HepG2 (cell line): ENCODE results near the gene RAB15. TPM values are rescaled to one million over a fixed set of nuclear protein-coding genes. Genes with fewer than 3 reads are reported as not detected.

ENCODE experiments used
- ATAC-seq: fragments of 200-7000 bp; cut with Tn5 transposase; 3 replicates; pipeline ENCODE4 v1.9.1; 2020; ENCODE audit warnings: mild to moderate bottlenecking, moderate library complexity
- BruUV-seq: library from RNA; stranded (reverse); fragments of 400-500 nt; replicated peaks from 2 replicates; lab custom pipeline; 2021; lab: Mats Ljungman, UMichigan
- CTCF ChIA-PET: fragments of 300-600 bp; formaldehyde crosslinking; extraction: SDS; loops from one replicate; lab custom pipeline; 2021; ENCODE audit warnings: low total read pairs, inconsistent platforms, low intra/inter-chr PET ratio; lab: Yijun Ruan, JAX
- POLR2A ChIA-PET: fragments of 350-600 bp; sonication (Branson Sonifier 250); formaldehyde crosslinking; loops from one replicate; lab custom pipeline; 2020; ENCODE audit warnings: antibody characterized with exemption, inconsistent platforms; lab: Yijun Ruan, JAX
- DNase-seq: peaks from one replicate; pipeline ENCODE4 v3.0.0-alpha.2; 2015; ENCODE audit warnings: low spot score
- FAIRE-seq: peaks from 3 replicates; lab custom pipeline; 2011; peaks lifted over from hg19 to GRCh38; lab: Jason Lieb, UNC
- H2AFZ ChIP-seq: one replicate; pipeline ENCODE4 v1.6.1; 2011; ENCODE audit warnings: low read length, inconsistent platforms
- H3K27ac ChIP-seq: fragments of 300-600 bp; 3 replicates; pipeline ENCODE4 v1.8.0; 2011; ENCODE audit warnings: mixed run types, mild to moderate bottlenecking, mixed read lengths, low read length, inconsistent platforms; ENCODE audit not compliant: insufficient read depth; ENCODE audit errors: extremely low read length
- H3K27me3 ChIP-seq, 2 experiments: fragments of 200-600 bp in 1 of 2; 2 replicates in 1 of 2; 3 replicates in 1 of 2; pipeline versions ENCODE4 v1.6.0 to v1.8.0; 2011; ENCODE audit warnings: low read length in 2 of 2, mild to moderate bottlenecking in 2 of 2, moderate library complexity in 2 of 2, inconsistent platforms in 1 of 2; ENCODE audit not compliant: insufficient read depth in 2 of 2, control insufficient read depth in 1 of 2
- H3K36me3 ChIP-seq, 2 experiments: fragments of 200-600 bp in 1 of 2; replicated peaks in 1 of 2; 2 replicates in 1 of 2; 3 replicates in 1 of 2; pipeline versions ENCODE4 v1.5.1 to v1.8.0; 2011; ENCODE audit warnings: low read length in 2 of 2, inconsistent platforms in 1 of 2; ENCODE audit not compliant: insufficient read depth in 2 of 2, control insufficient read depth in 1 of 2
- H3K4me1 ChIP-seq: 2 replicates; pipeline ENCODE4 v1.5.1; 2012; ENCODE audit warnings: low read length, inconsistent platforms; ENCODE audit not compliant: insufficient read depth
- H3K4me2 ChIP-seq: 2 replicates; pipeline ENCODE4 v1.6.0; 2011; ENCODE audit warnings: low read depth, low read length, inconsistent platforms
- H3K4me3 ChIP-seq, 3 experiments: fragments of 200-600 bp in 1 of 3; sonication (generic), shearing (Covaris generic) in 1 of 3; replicated peaks in 1 of 3; 2 replicates each; pipeline ENCODE4 v1.5.1; 2011 to 2016; ENCODE audit warnings: low read length in 3 of 3, inconsistent platforms in 2 of 3, low read depth in 2 of 3, mild to moderate bottlenecking in 2 of 3, control low read depth in 1 of 3, mixed read lengths in 1 of 3; ENCODE audit not compliant: insufficient read depth in 1 of 3
- H3K79me2 ChIP-seq: one replicate; pipeline ENCODE4 v1.6.1; 2011; ENCODE audit warnings: low read length, inconsistent platforms; ENCODE audit not compliant: insufficient read depth
- H3K9ac ChIP-seq: 2 replicates; pipeline ENCODE4 v1.6.0; 2011; ENCODE audit warnings: mild to moderate bottlenecking, low read depth, low read length, inconsistent platforms; ENCODE audit not compliant: insufficient read depth
- H3K9me3 ChIP-seq: 2 replicates; pipeline ENCODE4 v1.5.1; 2012; ENCODE audit warnings: mild to moderate bottlenecking, low read length
- H4K20me1 ChIP-seq: 2 replicates; pipeline ENCODE4 v1.6.0; 2011; ENCODE audit warnings: inconsistent platforms, mild to moderate bottlenecking, low read length, moderate library complexity; ENCODE audit not compliant: insufficient read depth
- CENPT ChIP-seq: sonication (generic); formaldehyde crosslinking; IDR thresholded peaks from 2 replicates; pipeline ENCODE4 v1.8.0; 2022; ENCODE audit warnings: low read depth, mild to moderate bottlenecking, moderate library complexity, missing genetic modification reagents
- KAT2B ChIP-seq: fragments of 150-350 bp; IDR thresholded peaks from 2 replicates; pipeline ENCODE4 v1.6.1; 2014; ENCODE audit warnings: low read depth, low read length, borderline replicate concordance
- KDM3A ChIP-seq: IDR thresholded peaks from 2 replicates; pipeline ENCODE4 v1.6.1; 2018; ENCODE audit warnings: low read depth, missing compliant biosample characterization
- MIER3 ChIP-seq: IDR thresholded peaks from 2 replicates; pipeline ENCODE4 v1.6.1; 2016; ENCODE audit warnings: missing compliant biosample characterization, borderline replicate concordance
- NONO ChIP-seq, 2 experiments: fragments of 450-650 bp in 1 of 2; sonication (generic) in 1 of 2; formaldehyde crosslinking in 1 of 2; IDR thresholded peaks in 1 of 2; conservative IDR thresholded peaks in 1 of 2; 2 replicates each; pipeline versions ENCODE4 v1.6.1 to v1.8.0; 2017 to 2022; ENCODE audit warnings: mild to moderate bottlenecking in 1 of 2, missing genetic modification reagents in 1 of 2, moderate library complexity in 1 of 2
- RNF219 ChIP-seq: sonication (generic); formaldehyde crosslinking; IDR thresholded peaks from 2 replicates; pipeline ENCODE4 v1.5.0; 2020; ENCODE audit warnings: mild to moderate bottlenecking, missing genetic modification reagents
- SCMH1 ChIP-seq: sonication (generic); formaldehyde crosslinking; IDR thresholded peaks from 2 replicates; pipeline ENCODE4 v1.9.0; 2021; ENCODE audit warnings: missing genetic modification reagents, mild to moderate bottlenecking, borderline replicate concordance
- ZBTB38 ChIP-seq: sonication (generic); formaldehyde crosslinking; IDR thresholded peaks from 2 replicates; pipeline ENCODE4 v1.5.1; 2020; ENCODE audit warnings: mild to moderate bottlenecking, missing genetic modification reagents
- ZNF264 ChIP-seq: sonication (generic); formaldehyde crosslinking; IDR thresholded peaks from 2 replicates; pipeline ENCODE4 v1.4.0; 2020; ENCODE audit warnings: missing genetic modification reagents
- ZNF556 ChIP-seq: sonication (generic); formaldehyde crosslinking; IDR thresholded peaks from 2 replicates; pipeline ENCODE4 v1.4.0; 2020; ENCODE audit warnings: mild to moderate bottlenecking, missing genetic modification reagents, borderline replicate concordance
- ZNF720 ChIP-seq: sonication (generic); formaldehyde crosslinking; IDR thresholded peaks from 2 replicates; pipeline ENCODE4 v1.4.0; 2020; ENCODE audit warnings: missing genetic modification reagents
- WGBS: methylation state at CpG from one replicate; pipeline ENCODE4 v1.1.6; 2017; ENCODE audit warnings: low lambda C conversion rate; 5-methylcytosine and 5-hydroxymethylcytosine counted together
- in situ Hi-C: cut with HindIII; loops from 2 replicates; pipeline ENCODE4 v1.10.0; 2017; ENCODE audit warnings: low pct_unique_long_range_greater_than_20kb; ENCODE audit not compliant: extremely low pct_ligation_motif_present
- intact Hi-C: fragments of 100-400 bp; cut with micrococcal nuclease; formaldehyde crosslinking; loops from one replicate; pipeline ENCODE4 v1.10.0; 2022; ENCODE audit not compliant: unreplicated experiment
- polyA plus RNA-seq, 8 experiments: library from polyadenylated mRNA; depleted of rRNA in 3 of 8; stranded (reverse) in 7 of 8; unstranded in 1 of 8; fragments of >200 nt; fragmentation: Illumina TruSeq in 4 of 8; extraction: Trizol in 4 of 8; gene quantifications; 2 replicates each; pipeline versions ENCODE4 v1.2.1 to v1.2.3, GENCODE V29; 2011 to 2016; ENCODE audit warnings: low read depth in 4 of 8, missing spikeins in 1 of 8, mixed read lengths in 1 of 8; ENCODE audit not compliant: insufficient read depth in 1 of 8
- total RNA-seq, 5 experiments: library from RNA; depleted of rRNA; stranded (reverse); fragments of >200 nt; fragmentation: Illumina TruSeq; extraction: Trizol; gene quantifications; 2 replicates each; pipeline ENCODE4 v1.2.3, GENCODE V29; 2016; ENCODE audit warnings: low read depth in 1 of 5

The RAB15 gene
- total and polyA plus RNA-seq, 2 of the 13 experiments (the other 11 are each of a cell fraction or from before 2014, with no cell fraction given) = 7.4 to 18.5 TPM

GRCh38 chr14:64970041-64970440 is 2.1 kb downstream of the RAB15 start:
- Histone ChIP-seq H4K20me1 (no peaks in the 10 kb centered on the region), H2AFZ (no peak overlapping the region), H3K4me3 (no peak overlapping the region), H3K79me2 (no peaks in the 10 kb centered on the region), H3K9ac (no peak overlapping the region), H3K27ac (no peak overlapping the region), H3K27me3 (no peaks in the 10 kb centered on the region; a peak in 1 of 5 replicates), H3K36me3 (no peaks in the 10 kb centered on the region), H3K4me1 (peaks cover 31% of the 10 kb centered on the region), H3K4me2 (no peak overlapping the region), H3K9me3 (no peaks in the 10 kb centered on the region)
- intact Hi-C loops = no loop called here
- no TSS peak for BruUV-seq
- DNase-seq (no peak), ATAC-seq (no peak), FAIRE-seq (no peak)
- CTCF ChIA-PET = no interaction called here
- POLR2A ChIA-PET = interaction anchor here (1.4 to 2.6 kb wide), 4 partner anchors 17 to 31 kb away, joined by 3 to 13 read pairs (median 4); partner anchors contain the start of genes FNTB and GPX2
- in situ Hi-C loops = no loop called here
- TF ChIP-seq KAT2B (no peak), ZBTB38 (CRISPR knock-in tag) (no peak), SCMH1 (CRISPR knock-in tag) (no peak), ZNF720 (CRISPR knock-in tag) (no peak), KDM3A (CRISPR knock-in tag) (no peak), RNF219 (no peak), MIER3 (CRISPR knock-in tag) (no peak), ZNF264 (no peak), ZNF556 (no peak), CENPT (CRISPR knock-in tag) (no peak), NONO (IDR thresholded peaks at IDR 0.05) (no peak), NONO (CRISPR knock-in tag; conservative IDR thresholded peaks at IDR 0.05) (no peak)
- WGBS = 85% methylated on average over 2 of the region's 3 CpGs
